ENCODE results near the gene BRI3BP.

GRCh38 chr12:125004621-125005020 is 11.2 kb downstream of the BRI3BP start:
- TF ChIP-seq EZH2 (optimal IDR thresholded peaks at IDR 0.05; ENCODE audit: low read depth, low read length) (no peak), EZH2phosphoT487 (IDR thresholded peaks at IDR 0.05; ENCODE audit: low read length) (no peak)
- TF ChIP-seq, protein P1, sequence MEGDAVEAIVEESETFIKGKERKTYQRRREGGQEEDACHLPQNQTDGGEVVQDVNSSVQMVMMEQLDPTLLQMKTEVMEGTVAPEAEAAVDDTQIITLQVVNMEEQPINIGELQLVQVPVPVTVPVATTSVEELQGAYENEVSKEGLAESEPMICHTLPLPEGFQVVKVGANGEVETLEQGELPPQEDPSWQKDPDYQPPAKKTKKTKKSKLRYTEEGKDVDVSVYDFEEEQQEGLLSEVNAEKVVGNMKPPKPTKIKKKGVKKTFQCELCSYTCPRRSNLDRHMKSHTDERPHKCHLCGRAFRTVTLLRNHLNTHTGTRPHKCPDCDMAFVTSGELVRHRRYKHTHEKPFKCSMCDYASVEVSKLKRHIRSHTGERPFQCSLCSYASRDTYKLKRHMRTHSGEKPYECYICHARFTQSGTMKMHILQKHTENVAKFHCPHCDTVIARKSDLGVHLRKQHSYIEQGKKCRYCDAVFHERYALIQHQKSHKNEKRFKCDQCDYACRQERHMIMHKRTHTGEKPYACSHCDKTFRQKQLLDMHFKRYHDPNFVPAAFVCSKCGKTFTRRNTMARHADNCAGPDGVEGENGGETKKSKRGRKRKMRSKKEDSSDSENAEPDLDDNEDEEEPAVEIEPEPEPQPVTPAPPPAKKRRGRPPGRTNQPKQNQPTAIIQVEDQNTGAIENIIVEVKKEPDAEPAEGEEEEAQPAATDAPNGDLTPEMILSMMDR (IDR thresholded peaks at IDR 0.05; ENCODE audit: low read length): no peak

All from MM.1S (cell line).